ENCODE data around the gene MYDGF.

MYDGF gene

DNA sequence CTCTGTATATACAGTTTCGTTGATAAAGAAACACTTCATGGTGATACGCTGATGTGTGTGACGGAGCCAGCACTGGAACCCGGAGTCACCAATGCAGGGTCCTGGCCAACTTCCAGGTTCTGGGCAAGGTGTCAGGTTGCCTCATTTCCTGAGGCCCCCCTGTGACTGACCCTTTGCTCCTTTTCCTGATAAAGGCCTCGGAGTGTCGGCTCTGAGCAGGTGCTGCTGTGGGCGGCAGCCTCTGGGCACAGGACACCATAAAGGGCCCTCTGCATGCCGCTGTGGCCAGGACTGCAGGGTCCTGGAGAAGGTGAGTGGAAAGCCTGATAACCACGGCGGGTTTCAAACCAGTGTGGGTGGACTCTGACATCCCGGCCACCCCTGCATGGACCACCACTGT, 17.3 kb upstream of the MYDGF start:
- H3K27ac ChIP-seq (replicated peaks): no peak overlapping the region
- H3K4me3 ChIP-seq (replicated peaks; ENCODE audit: insufficient read depth, low read length): no peak overlapping the region
- no peak for DNase-seq (ENCODE audit: low read depth in 1 of 2, low spot score in 1 of 2)
- H3K27me3 ChIP-seq (ENCODE audit: insufficient read depth, poor library complexity, severe bottlenecking): no peaks in the 10 kb centered on the region
- TF ChIP-seq SPI1 (IDR thresholded peaks at IDR 0.05; ENCODE audit: borderline replicate concordance, low read depth) (no peak), GABPA (IDR thresholded peaks at IDR 0.05; ENCODE audit: low read depth) (no peak), POLR2AphosphoS5 (IDR thresholded peaks at IDR 0.05; ENCODE audit: low read depth) (no peak)
- TF ChIP-seq, protein P1, sequence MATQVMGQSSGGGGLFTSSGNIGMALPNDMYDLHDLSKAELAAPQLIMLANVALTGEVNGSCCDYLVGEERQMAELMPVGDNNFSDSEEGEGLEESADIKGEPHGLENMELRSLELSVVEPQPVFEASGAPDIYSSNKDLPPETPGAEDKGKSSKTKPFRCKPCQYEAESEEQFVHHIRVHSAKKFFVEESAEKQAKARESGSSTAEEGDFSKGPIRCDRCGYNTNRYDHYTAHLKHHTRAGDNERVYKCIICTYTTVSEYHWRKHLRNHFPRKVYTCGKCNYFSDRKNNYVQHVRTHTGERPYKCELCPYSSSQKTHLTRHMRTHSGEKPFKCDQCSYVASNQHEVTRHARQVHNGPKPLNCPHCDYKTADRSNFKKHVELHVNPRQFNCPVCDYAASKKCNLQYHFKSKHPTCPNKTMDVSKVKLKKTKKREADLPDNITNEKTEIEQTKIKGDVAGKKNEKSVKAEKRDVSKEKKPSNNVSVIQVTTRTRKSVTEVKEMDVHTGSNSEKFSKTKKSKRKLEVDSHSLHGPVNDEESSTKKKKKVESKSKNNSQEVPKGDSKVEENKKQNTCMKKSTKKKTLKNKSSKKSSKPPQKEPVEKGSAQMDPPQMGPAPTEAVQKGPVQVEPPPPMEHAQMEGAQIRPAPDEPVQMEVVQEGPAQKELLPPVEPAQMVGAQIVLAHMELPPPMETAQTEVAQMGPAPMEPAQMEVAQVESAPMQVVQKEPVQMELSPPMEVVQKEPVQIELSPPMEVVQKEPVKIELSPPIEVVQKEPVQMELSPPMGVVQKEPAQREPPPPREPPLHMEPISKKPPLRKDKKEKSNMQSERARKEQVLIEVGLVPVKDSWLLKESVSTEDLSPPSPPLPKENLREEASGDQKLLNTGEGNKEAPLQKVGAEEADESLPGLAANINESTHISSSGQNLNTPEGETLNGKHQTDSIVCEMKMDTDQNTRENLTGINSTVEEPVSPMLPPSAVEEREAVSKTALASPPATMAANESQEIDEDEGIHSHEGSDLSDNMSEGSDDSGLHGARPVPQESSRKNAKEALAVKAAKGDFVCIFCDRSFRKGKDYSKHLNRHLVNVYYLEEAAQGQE (IDR thresholded peaks at IDR 0.05; ENCODE audit: insufficient replicate concordance, low read depth): no peak
- TF ChIP-seq, protein P2, sequence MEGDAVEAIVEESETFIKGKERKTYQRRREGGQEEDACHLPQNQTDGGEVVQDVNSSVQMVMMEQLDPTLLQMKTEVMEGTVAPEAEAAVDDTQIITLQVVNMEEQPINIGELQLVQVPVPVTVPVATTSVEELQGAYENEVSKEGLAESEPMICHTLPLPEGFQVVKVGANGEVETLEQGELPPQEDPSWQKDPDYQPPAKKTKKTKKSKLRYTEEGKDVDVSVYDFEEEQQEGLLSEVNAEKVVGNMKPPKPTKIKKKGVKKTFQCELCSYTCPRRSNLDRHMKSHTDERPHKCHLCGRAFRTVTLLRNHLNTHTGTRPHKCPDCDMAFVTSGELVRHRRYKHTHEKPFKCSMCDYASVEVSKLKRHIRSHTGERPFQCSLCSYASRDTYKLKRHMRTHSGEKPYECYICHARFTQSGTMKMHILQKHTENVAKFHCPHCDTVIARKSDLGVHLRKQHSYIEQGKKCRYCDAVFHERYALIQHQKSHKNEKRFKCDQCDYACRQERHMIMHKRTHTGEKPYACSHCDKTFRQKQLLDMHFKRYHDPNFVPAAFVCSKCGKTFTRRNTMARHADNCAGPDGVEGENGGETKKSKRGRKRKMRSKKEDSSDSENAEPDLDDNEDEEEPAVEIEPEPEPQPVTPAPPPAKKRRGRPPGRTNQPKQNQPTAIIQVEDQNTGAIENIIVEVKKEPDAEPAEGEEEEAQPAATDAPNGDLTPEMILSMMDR (IDR thresholded peaks at IDR 0.05; ENCODE audit: insufficient read depth, low read length): no peak

DNA sequence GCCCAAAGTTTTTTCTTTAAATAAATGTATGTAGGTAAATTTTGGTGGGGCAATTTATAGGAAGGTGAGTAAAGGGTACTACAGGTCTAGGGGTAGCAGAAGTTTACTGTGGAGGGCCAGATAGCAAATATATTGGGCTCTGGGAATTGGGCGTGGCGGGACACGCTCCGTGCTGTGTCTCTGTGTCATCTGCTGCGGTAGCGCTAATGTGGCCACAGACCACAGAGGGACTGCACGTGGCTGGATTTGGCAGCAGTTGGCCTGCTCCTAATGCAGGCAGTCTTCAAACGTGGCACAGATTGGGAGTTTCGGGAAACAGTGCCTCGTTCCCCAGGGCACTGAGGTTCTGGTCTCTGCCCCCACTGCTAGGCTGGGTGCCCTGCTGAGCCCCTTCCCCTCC, 16.6 kb upstream of the MYDGF start:
- TF ChIP-seq, protein P1 (IDR thresholded peaks at IDR 0.05; ENCODE audit: insufficient replicate concordance, low read depth): no peak
- no peak for TF ChIP-seq POLR2AphosphoS5 (IDR thresholded peaks at IDR 0.05; ENCODE audit: low read depth)
- TF ChIP-seq, protein P2 (IDR thresholded peaks at IDR 0.05; ENCODE audit: insufficient read depth, low read length): no peak
- TF ChIP-seq SPI1 (IDR thresholded peaks at IDR 0.05; ENCODE audit: borderline replicate concordance, low read depth): no peak
- no peak for TF ChIP-seq GABPA (IDR thresholded peaks at IDR 0.05; ENCODE audit: low read depth)
- no peak for DNase-seq (ENCODE audit: low read depth in 1 of 2, low spot score in 1 of 2)
- H3K27ac ChIP-seq (replicated peaks): no peak overlapping the region

DNA sequence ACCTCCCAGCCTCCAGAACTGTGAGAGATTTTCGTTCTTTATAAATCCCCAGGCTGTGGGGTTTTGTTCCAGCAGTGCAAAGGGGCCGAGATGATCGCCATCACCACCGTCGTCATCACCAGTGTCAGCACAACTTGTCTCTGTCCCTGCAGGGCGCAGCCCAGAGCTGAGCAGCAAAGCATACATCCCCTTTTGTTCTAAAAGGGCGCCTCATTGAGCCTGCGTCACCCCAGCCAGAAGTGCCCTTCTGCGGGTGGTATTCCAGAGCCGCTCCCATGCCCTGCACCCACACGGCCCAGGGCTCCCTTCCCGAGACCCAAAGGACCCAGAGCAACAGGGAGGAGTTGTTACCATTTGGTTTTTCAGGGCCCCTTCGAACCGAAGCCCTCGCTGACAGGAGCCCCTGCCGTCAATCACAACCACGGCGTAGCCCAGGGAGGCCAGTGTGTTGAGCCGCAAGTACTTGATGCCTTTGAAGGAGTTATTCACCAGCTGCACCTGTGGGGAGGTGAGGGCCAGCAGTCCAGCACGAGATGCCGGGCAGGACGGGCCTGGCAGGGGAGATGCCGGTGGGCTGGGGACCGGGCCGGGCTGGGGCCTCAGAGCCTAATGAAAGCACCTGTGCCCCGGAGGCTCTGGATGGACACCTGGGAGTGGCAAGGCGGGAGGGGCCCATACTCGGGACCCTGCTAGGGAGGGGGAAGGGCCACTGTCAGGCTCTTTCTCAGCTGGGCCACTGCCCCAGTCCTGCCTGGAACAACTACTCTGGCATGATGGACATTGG, 14.4 kb upstream of the MYDGF start:
- H3K27me3 ChIP-seq (ENCODE audit: insufficient read depth, poor library complexity, severe bottlenecking): no peaks in the 10 kb centered on the region
- no peak overlapping the region for H3K27ac ChIP-seq (replicated peaks)
- TF ChIP-seq SPI1 (IDR thresholded peaks at IDR 0.05; ENCODE audit: borderline replicate concordance, low read depth) (no peak), GABPA (IDR thresholded peaks at IDR 0.05; ENCODE audit: low read depth) (no peak), POLR2AphosphoS5 (IDR thresholded peaks at IDR 0.05; ENCODE audit: low read depth) (no peak)
- TF ChIP-seq, protein P2 (IDR thresholded peaks at IDR 0.05; ENCODE audit: insufficient read depth, low read length): no peak
- TF ChIP-seq, protein P1 (IDR thresholded peaks at IDR 0.05; ENCODE audit: insufficient replicate concordance, low read depth): no peak
- DNase-seq (ENCODE audit: low read depth in 1 of 2, low spot score in 1 of 2): no peak
- no peak overlapping the region for H3K4me3 ChIP-seq (replicated peaks; ENCODE audit: insufficient read depth, low read length)

More for the DNA sequence above, 16.6 kb upstream of the MYDGF start:
- no peaks in the 10 kb centered on the region for H3K27me3 ChIP-seq (ENCODE audit: insufficient read depth, poor library complexity, severe bottlenecking)
- H3K4me3 ChIP-seq (replicated peaks; ENCODE audit: insufficient read depth, low read length): no peak overlapping the region
